B cell (primary cell): ENCODE measurements around the gene IL11RA.

ENCODE experiments used
- EZH2 ChIP-seq: IDR thresholded peaks from 2 replicates; pipeline ENCODE4 v1.6.1; 2012; ENCODE audit warnings: borderline replicate concordance, low read depth, mild to moderate bottlenecking, moderate library complexity, low read length; ENCODE audit not compliant: insufficient read depth, poor library complexity, severe bottlenecking
- TF ChIP-seq, protein P1 (sequence below): fragments of 200-600 bp; IDR thresholded peaks from one replicate; pipeline ENCODE4 v1.8.0; 2022; ENCODE audit warnings: antibody characterized with exemption, mild to moderate bottlenecking

DNA sequence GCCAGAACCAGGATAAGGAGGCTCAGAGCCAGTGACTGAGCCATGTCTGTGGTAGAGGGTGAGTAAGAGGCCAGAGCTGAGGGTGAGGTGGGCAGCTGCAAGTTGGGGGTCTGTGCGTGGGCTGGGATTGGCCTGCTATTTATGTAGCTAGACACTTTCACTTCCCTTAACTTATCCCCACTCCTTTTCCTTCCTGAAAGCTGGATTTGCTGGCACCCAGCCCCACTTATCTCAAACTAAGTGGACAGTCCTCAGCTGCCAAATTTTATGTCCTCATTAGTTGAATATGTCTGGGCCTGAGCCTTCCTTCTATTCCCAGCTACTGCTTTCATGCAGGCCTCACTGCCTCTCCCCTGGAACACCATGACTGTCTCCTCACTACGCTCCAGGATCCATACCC, 58.0 kb downstream of the IL11RA start, which contains the start of gene CCL21:
- TF ChIP-seq, protein P1, sequence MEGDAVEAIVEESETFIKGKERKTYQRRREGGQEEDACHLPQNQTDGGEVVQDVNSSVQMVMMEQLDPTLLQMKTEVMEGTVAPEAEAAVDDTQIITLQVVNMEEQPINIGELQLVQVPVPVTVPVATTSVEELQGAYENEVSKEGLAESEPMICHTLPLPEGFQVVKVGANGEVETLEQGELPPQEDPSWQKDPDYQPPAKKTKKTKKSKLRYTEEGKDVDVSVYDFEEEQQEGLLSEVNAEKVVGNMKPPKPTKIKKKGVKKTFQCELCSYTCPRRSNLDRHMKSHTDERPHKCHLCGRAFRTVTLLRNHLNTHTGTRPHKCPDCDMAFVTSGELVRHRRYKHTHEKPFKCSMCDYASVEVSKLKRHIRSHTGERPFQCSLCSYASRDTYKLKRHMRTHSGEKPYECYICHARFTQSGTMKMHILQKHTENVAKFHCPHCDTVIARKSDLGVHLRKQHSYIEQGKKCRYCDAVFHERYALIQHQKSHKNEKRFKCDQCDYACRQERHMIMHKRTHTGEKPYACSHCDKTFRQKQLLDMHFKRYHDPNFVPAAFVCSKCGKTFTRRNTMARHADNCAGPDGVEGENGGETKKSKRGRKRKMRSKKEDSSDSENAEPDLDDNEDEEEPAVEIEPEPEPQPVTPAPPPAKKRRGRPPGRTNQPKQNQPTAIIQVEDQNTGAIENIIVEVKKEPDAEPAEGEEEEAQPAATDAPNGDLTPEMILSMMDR = no peak
- no peak for TF ChIP-seq EZH2
